Measurements from ENCODE around the gene NOS1. TPM values are rescaled to one million over a fixed set of nuclear protein-coding genes. Genes with fewer than 3 reads are reported as not detected.
A peak's percentile ranks its signal among the peaks of the same experiment; 100 is the strongest.

Gene NOS1
- total and polyA plus RNA-seq, 2 experiments from 2014 or later = 0.63 to 3.0 TPM

GRCh38 chr12:117235261-117235660 is 126.2 kb downstream of the NOS1 start:
- H4K20me1 ChIP-seq (replicated peaks; ENCODE audit: insufficient read depth) = no peaks in the 10 kb centered on the region
- TF ChIP-seq EZH2 (IDR thresholded peaks at IDR 0.05; ENCODE audit: low read depth, unreplicated experiment) (no peak), POLR2AphosphoS5 (IDR thresholded peaks at IDR 0.05; ENCODE audit: low read depth) (no peak), ZNF331 (CRISPR knock-in tag; IDR thresholded peaks at IDR 0.05; ENCODE audit: low read depth) (no peak), STAT1 (IDR thresholded peaks at IDR 0.05; ENCODE audit: unreplicated experiment) (no peak), JUNB (IDR thresholded peaks at IDR 0.05; ENCODE audit: unreplicated experiment) (no peak)
- TF ChIP-seq, protein P1, sequence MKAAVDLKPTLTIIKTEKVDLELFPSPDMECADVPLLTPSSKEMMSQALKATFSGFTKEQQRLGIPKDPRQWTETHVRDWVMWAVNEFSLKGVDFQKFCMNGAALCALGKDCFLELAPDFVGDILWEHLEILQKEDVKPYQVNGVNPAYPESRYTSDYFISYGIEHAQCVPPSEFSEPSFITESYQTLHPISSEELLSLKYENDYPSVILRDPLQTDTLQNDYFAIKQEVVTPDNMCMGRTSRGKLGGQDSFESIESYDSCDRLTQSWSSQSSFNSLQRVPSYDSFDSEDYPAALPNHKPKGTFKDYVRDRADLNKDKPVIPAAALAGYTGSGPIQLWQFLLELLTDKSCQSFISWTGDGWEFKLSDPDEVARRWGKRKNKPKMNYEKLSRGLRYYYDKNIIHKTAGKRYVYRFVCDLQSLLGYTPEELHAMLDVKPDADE (IDR thresholded peaks at IDR 0.05) = no peak
- no peaks in the 10 kb centered on the region; the same call in 1 of the 2 replicates for H3K27me3 ChIP-seq (ENCODE audit: insufficient read depth)
- no peaks in the 10 kb centered on the region for H3K79me2 ChIP-seq (replicated peaks; ENCODE audit: insufficient read depth)
- 0 out of 2 replicates have a peak overlapping the region, but pooled peaks have one; percentile 4 for H3K4me2 ChIP-seq
- no peaks in the 10 kb centered on the region for H3F3A ChIP-seq (replicated peaks; ENCODE audit: low read depth)
- peaks cover 2% of the 10 kb centered on the region for H3K27me3 Mint-ChIP-seq (ENCODE audit: insufficient read depth, low read depth, poor library complexity)
- peaks cover 15% of the 10 kb centered on the region for H3K4me1 ChIP-seq (ENCODE audit: insufficient read depth)
- peak; percentile 77 for DNase-seq (ENCODE audit: low spot score)
- H3K36me3 Mint-ChIP-seq (ENCODE audit: low read depth) = no peaks in the 10 kb centered on the region; the same call in 2 of the 3 replicates
- H3K4me3 Mint-ChIP-seq = no peak overlapping the region
- H3K9me2 ChIP-seq (ENCODE audit: insufficient read depth) = no peaks in the 10 kb centered on the region; the same call in 1 of the 2 replicates
- peak overlapping the region; percentile 76; the same call in 1 of the 2 replicates for H3K27ac Mint-ChIP-seq
- peak; percentile 25 for ATAC-seq
- no peaks in the 10 kb centered on the region for H3K36me3 ChIP-seq (ENCODE audit: insufficient read depth)
- H3K4me3 ChIP-seq = no peak overlapping the region
- no peaks in the 10 kb centered on the region for H3K9me3 Mint-ChIP-seq
- no peak overlapping the region for H3K27ac ChIP-seq (ENCODE audit: low read depth)
- peaks cover 22% of the 10 kb centered on the region for H3K4me1 Mint-ChIP-seq
- H2AFZ ChIP-seq = no peak overlapping the region

DNA sequence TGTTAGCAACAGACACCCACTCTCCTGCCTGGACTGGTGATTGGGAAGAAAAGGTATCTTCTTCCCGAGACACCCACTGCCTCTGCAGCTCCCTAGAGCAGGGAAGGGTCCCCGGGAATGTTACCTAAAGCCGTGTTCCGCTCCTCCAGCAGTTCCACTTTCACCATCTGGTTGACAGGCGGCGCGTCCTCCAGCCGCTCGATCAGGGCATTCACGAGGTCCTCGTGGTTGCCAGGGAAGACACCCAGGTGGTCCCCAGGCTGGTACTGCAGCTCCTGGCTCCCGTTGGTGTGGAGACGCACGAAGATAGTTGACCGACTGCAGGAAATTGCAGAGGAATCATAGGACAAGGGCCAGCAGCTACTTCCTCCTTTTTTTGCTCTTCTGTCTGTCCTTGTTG is 127.0 kb downstream of the NOS1 start:
- Histone ChIP-seq H3K27me3 (ENCODE audit: insufficient read depth) (no peaks in the 10 kb centered on the region; the same call in 1 of the 2 replicates), H3K9me2 (ENCODE audit: insufficient read depth) (no peaks in the 10 kb centered on the region; the same call in 1 of the 2 replicates), H2AFZ (no peak overlapping the region), H3K4me3 (no peak overlapping the region), H3K4me1 (ENCODE audit: insufficient read depth) (peaks cover 15% of the 10 kb centered on the region), H3K4me2 (no peak overlapping the region), H3K36me3 (ENCODE audit: insufficient read depth) (no peaks in the 10 kb centered on the region), H3K27ac (ENCODE audit: low read depth) (no peak overlapping the region), H3F3A (replicated peaks; ENCODE audit: low read depth) (no peaks in the 10 kb centered on the region), H3K79me2 (replicated peaks; ENCODE audit: insufficient read depth) (no peaks in the 10 kb centered on the region), H4K20me1 (replicated peaks; ENCODE audit: insufficient read depth) (no peaks in the 10 kb centered on the region)
- ATAC-seq = no peak
- no peak overlapping the region for H3K4me3 Mint-ChIP-seq
- no peaks in the 10 kb centered on the region; the same call in 2 of the 3 replicates for H3K36me3 Mint-ChIP-seq (ENCODE audit: low read depth)
- no peak for DNase-seq (ENCODE audit: low spot score)
- H3K27me3 Mint-ChIP-seq (ENCODE audit: insufficient read depth, low read depth, poor library complexity) = peaks cover 2% of the 10 kb centered on the region
- H3K27ac Mint-ChIP-seq = no peak overlapping the region
- H3K4me1 Mint-ChIP-seq = peaks cover 22% of the 10 kb centered on the region
- no peaks in the 10 kb centered on the region for H3K9me3 Mint-ChIP-seq
- TF ChIP-seq EZH2phosphoT487 (IDR thresholded peaks at IDR 0.05; ENCODE audit: unreplicated experiment) = no peak
- TF ChIP-seq ZNF462 (CRISPR knock-in tag; IDR thresholded peaks at IDR 0.05) = no peak
- no peak for TF ChIP-seq POLR2AphosphoS5 (IDR thresholded peaks at IDR 0.05; ENCODE audit: low read depth)
- TF ChIP-seq, protein P2, sequence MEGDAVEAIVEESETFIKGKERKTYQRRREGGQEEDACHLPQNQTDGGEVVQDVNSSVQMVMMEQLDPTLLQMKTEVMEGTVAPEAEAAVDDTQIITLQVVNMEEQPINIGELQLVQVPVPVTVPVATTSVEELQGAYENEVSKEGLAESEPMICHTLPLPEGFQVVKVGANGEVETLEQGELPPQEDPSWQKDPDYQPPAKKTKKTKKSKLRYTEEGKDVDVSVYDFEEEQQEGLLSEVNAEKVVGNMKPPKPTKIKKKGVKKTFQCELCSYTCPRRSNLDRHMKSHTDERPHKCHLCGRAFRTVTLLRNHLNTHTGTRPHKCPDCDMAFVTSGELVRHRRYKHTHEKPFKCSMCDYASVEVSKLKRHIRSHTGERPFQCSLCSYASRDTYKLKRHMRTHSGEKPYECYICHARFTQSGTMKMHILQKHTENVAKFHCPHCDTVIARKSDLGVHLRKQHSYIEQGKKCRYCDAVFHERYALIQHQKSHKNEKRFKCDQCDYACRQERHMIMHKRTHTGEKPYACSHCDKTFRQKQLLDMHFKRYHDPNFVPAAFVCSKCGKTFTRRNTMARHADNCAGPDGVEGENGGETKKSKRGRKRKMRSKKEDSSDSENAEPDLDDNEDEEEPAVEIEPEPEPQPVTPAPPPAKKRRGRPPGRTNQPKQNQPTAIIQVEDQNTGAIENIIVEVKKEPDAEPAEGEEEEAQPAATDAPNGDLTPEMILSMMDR (conservative IDR thresholded peaks at IDR 0.05; ENCODE audit: low read depth in 2 of 2) = no peak
- TF ChIP-seq CREB1 (CRISPR knock-in tag; IDR thresholded peaks at IDR 0.05; ENCODE audit: low read depth) = no peak
- no peak for TF ChIP-seq EZH2 (IDR thresholded peaks at IDR 0.05; ENCODE audit: low read depth, unreplicated experiment)
- TF ChIP-seq JUNB (IDR thresholded peaks at IDR 0.05; ENCODE audit: unreplicated experiment) = no peak
- no peak for TF ChIP-seq STAT1 (IDR thresholded peaks at IDR 0.05; ENCODE audit: unreplicated experiment)
- TF ChIP-seq ZNF331 (CRISPR knock-in tag; IDR thresholded peaks at IDR 0.05; ENCODE audit: low read depth) = no peak
- TF ChIP-seq ZNF114 (CRISPR knock-in tag; IDR thresholded peaks at IDR 0.05) = no peak
- TF ChIP-seq, protein P1 (IDR thresholded peaks at IDR 0.05) = no peak
